HAP-1 (cell line): ENCODE data around the gene CCDC81.
A peak's percentile ranks its signal among the peaks of the same experiment; 100 is the strongest.

ENCODE experiments used
- DNase-seq, 2 experiments: peaks; one replicate each; pipeline ENCODE4 v3.0.0-alpha.2; 2016 to 2020; ENCODE audit warnings: low spot score in 2 of 2
- H3K27me3 ChIP-seq: fragments of 250-450 bp; sonication (Bioruptor Pico); 2 replicates; pipeline ENCODE4 v1.5.1; 2020; ENCODE audit warnings: low read depth, mild to moderate bottlenecking, moderate library complexity
- H3K36me3 ChIP-seq: fragments of 250-450 bp; sonication (Bioruptor Pico); replicated peaks from 2 replicates; pipeline ENCODE4 v1.5.1; 2020; ENCODE audit warnings: mild to moderate bottlenecking
- H3K4me1 ChIP-seq: fragments of 250-450 bp; sonication (Bioruptor Pico); 2 replicates; pipeline ENCODE4 v1.5.1; 2020; ENCODE audit warnings: mild to moderate bottlenecking
- H3K4me3 ChIP-seq: fragments of 250-450 bp; sonication (Bioruptor Pico); 2 replicates; pipeline ENCODE4 v1.5.1; 2020; ENCODE audit warnings: mild to moderate bottlenecking, moderate library complexity
- H3K9me3 ChIP-seq: fragments of 250-450 bp; sonication (Bioruptor Pico); 2 replicates; pipeline ENCODE4 v1.5.1; 2020; ENCODE audit warnings: mild to moderate bottlenecking, moderate library complexity
- in situ Hi-C: fragments of 300-500 bp; cut with MboI; formaldehyde crosslinking; loops from 3 replicates; pipeline ENCODE4 v1.14.3; 2020; ENCODE audit warnings: low sequenced_read_pairs, inconsistent platforms, mixed read lengths

Gene CCDC81

GRCh38 chr11:86456075-86456939 is 81.6 kb downstream of the CCDC81 start:
- H3K27me3 ChIP-seq, result no peaks in the 10 kb centered on the region
- no peak overlapping the region for H3K4me3 ChIP-seq
- H3K9me3 ChIP-seq, result no peaks in the 10 kb centered on the region
- in situ Hi-C loops, result loop anchor here (5.0 kb wide), 1 partner anchor 361 kb away; no protein-coding TSS in a partner anchor
- DNase-seq, result peak; percentile 70 to 92
- no peaks in the 10 kb centered on the region for H3K36me3 ChIP-seq
- H3K4me1 ChIP-seq, result no peaks in the 10 kb centered on the region

- DNase-seq, result no peak
- H3K4me1 ChIP-seq, result no peaks in the 10 kb centered on the region
- in situ Hi-C loops, result loop anchor here (5.0 kb wide), 1 partner anchor 359 kb away; no protein-coding TSS in a partner anchor
- H3K36me3 ChIP-seq, result no peaks in the 10 kb centered on the region
- H3K27me3 ChIP-seq, result no peaks in the 10 kb centered on the region
- no peaks in the 10 kb centered on the region for H3K9me3 ChIP-seq
- H3K4me3 ChIP-seq, result no peak overlapping the region
Measured at GRCh38 chr11:86458294-86459001, 83.8 kb downstream of the CCDC81 start.

GRCh38 chr11:86459002-86459385 is 84.3 kb downstream of the CCDC81 start:
- in situ Hi-C loops, result loop anchor here (5.0 kb wide), 1 partner anchor 358 kb away; no protein-coding TSS in a partner anchor
- DNase-seq, result no peak
- Histone ChIP-seq H3K4me3 (no peak overlapping the region), H3K27me3 (no peaks in the 10 kb centered on the region), H3K9me3 (no peaks in the 10 kb centered on the region), H3K4me1 (peaks cover 4% of the 10 kb centered on the region), H3K36me3 (no peaks in the 10 kb centered on the region)

- Histone ChIP-seq H3K27me3 (no peaks in the 10 kb centered on the region), H3K36me3 (no peaks in the 10 kb centered on the region), H3K4me3 (no peak overlapping the region), H3K9me3 (no peaks in the 10 kb centered on the region), H3K4me1 (peaks cover 9% of the 10 kb centered on the region)
- DNase-seq, result no peak
- in situ Hi-C loops, result loop anchor here (5.0 kb wide), 1 partner anchor 357 kb away; no protein-coding TSS in a partner anchor
Measured at GRCh38 chr11:86459682-86460460, 85.2 kb downstream of the CCDC81 start.

GRCh38 chr11:86460461-86461385 is 86.0 kb downstream of the CCDC81 start:
- Histone ChIP-seq H3K36me3 (no peaks in the 10 kb centered on the region), H3K9me3 (no peaks in the 10 kb centered on the region), H3K4me1 (peaks cover 14% of the 10 kb centered on the region), H3K4me3 (no peak overlapping the region), H3K27me3 (no peaks in the 10 kb centered on the region)
- no peak for DNase-seq
- in situ Hi-C loops, result no loop called here

GRCh38 chr11:86461892-86462291 is 87.2 kb downstream of the CCDC81 start:
- H3K4me3 ChIP-seq, result no peak overlapping the region
- H3K27me3 ChIP-seq, result no peaks in the 10 kb centered on the region
- H3K4me1 ChIP-seq, result peaks cover 14% of the 10 kb centered on the region
- H3K36me3 ChIP-seq, result no peaks in the 10 kb centered on the region
- DNase-seq, result no peak
- in situ Hi-C loops, result no loop called here
- H3K9me3 ChIP-seq, result no peaks in the 10 kb centered on the region

- no peak for DNase-seq
- H3K4me3 ChIP-seq, result no peak overlapping the region
- H3K9me3 ChIP-seq, result no peaks in the 10 kb centered on the region
- H3K4me1 ChIP-seq, result peaks cover 14% of the 10 kb centered on the region
- no peaks in the 10 kb centered on the region for H3K27me3 ChIP-seq
- in situ Hi-C loops, result no loop called here
- H3K36me3 ChIP-seq, result no peaks in the 10 kb centered on the region
Measured at GRCh38 chr11:86463120-86463519, 88.4 kb downstream of the CCDC81 start.

GRCh38 chr11:86463955-86464354 is 89.3 kb downstream of the CCDC81 start:
- Histone ChIP-seq H3K4me3 (no peak overlapping the region), H3K27me3 (peaks cover 5% of the 10 kb centered on the region; the same call in 1 of the 2 replicates), H3K36me3 (no peaks in the 10 kb centered on the region), H3K9me3 (no peaks in the 10 kb centered on the region), H3K4me1 (peaks cover 14% of the 10 kb centered on the region)
- DNase-seq, result no peak
- in situ Hi-C loops, result no loop called here

GRCh38 chr11:86464509-86465221 is 90.0 kb downstream of the CCDC81 start:
- Histone ChIP-seq H3K4me1 (peaks cover 14% of the 10 kb centered on the region), H3K9me3 (no peaks in the 10 kb centered on the region), H3K27me3 (peaks cover 5% of the 10 kb centered on the region; the same call in 1 of the 2 replicates), H3K4me3 (no peak overlapping the region), H3K36me3 (no peaks in the 10 kb centered on the region)
- peak; percentile 57 to 95 for DNase-seq
- in situ Hi-C loops, result no loop called here

GRCh38 chr11:86468169-86468568 is 93.5 kb downstream of the CCDC81 start:
- no peak overlapping the region for H3K4me3 ChIP-seq
- H3K4me1 ChIP-seq, result peaks cover 14% of the 10 kb centered on the region
- DNase-seq, result no peak
- peaks cover 5% of the 10 kb centered on the region; the same call in 1 of the 2 replicates for H3K27me3 ChIP-seq
- H3K9me3 ChIP-seq, result no peaks in the 10 kb centered on the region
- in situ Hi-C loops, result no loop called here
- H3K36me3 ChIP-seq, result no peaks in the 10 kb centered on the region

- Histone ChIP-seq H3K9me3 (no peaks in the 10 kb centered on the region), H3K4me3 (no peak overlapping the region), H3K27me3 (peaks cover 5% of the 10 kb centered on the region; the same call in 1 of the 2 replicates), H3K4me1 (peaks cover 6% of the 10 kb centered on the region), H3K36me3 (no peaks in the 10 kb centered on the region)
- no peak for DNase-seq
- in situ Hi-C loops, result no loop called here
Measured at GRCh38 chr11:86469491-86470388, 95.1 kb downstream of the CCDC81 start.
